GM19395 (cell line): ENCODE measurements around the gene ZFAND3.

Experiments
- ATAC-seq: cut with Tn5 transposase; IDR thresholded peaks from one replicate; pipeline ENCODE4 v1.9.1; 2021; ENCODE audit warnings: mild to moderate bottlenecking, moderate library complexity; ENCODE audit not compliant: unreplicated experiment

ZFAND3 gene

DNA sequence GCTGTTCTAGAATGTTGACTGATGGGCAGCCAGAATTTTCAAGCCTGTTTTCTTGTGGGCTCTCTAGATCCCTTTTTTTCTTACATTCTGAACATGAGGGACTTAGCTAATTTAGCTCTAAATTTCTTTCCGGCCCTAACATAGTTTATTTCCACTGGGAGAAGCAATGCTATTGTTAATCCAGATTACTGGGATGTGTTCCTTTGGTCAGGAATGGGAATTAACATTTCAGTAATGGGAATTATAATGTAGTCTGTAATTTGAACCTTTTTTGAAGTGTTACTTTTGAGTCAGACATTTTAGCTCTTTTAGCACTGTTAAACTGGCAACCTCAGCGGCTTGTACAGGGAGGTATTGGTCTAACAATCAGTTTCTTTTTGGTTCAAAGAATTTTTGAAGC, 7.5 kb downstream of the ZFAND3 start:
- no peak for ATAC-seq

- no peak for ATAC-seq
These were observed 8.2 kb downstream of the ZFAND3 start for GRCh38 chr6:37827603-37828265.

GRCh38 chr6:37830225-37830624, 10.7 kb downstream of the ZFAND3 start:
- ATAC-seq, result no peak

- ATAC-seq, result no peak
These were observed 11.9 kb downstream of the ZFAND3 start for GRCh38 chr6:37831457-37831856.

- no peak for ATAC-seq
These were observed 16.4 kb downstream of the ZFAND3 start for GRCh38 chr6:37835923-37836322.

DNA sequence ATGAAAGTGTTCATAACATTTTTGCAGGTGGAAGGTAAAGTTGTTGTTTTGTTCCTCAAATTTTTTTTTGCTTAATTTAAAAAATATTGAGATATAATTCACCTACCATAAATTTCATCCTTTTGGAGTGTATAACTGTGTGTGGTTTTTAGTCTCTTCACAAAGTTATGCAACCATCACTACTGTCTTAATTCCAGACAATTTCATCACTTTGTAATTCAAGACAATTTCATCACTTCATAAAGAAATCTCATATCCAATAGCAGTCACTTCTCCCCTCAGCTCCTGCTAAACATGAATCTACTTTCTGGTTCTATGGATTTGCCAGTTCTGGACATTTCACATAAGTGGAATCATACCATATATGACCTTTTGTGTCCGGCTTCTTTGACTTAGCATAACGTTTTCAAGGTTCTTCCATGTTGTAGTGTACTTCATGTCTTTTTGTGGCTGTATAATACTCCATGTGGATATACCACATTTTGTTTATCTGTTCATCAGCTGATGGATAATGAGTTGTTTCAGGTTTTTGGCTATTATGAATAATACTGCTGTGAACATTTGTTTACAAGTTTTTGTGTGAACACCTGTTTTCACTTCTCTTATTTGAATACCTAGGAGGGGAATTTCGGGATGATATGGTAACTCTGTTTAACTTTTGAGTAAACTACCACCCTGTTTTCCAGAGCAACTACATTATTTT, 18.8 kb downstream of the ZFAND3 start:
- ATAC-seq, result no peak

- no peak for ATAC-seq
These were observed 20.8 kb downstream of the ZFAND3 start for GRCh38 chr6:37840143-37840939.

DNA sequence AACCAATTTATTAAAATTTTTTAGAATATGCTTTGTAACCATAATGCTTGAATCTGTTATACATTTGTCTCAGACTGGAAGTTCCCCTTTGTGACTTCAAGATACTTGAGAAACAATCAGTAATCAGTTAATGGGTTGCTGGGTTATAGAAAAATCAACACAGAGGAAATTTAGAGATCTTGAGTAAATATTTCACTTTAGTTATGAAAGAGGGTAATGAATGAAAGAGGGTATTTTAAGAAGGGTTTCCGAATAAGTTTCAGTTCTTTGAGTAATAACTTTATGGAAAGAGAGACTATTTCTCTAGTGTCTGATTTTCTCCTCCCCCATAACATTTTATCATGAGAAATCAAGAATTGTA, 21.4 kb downstream of the ZFAND3 start:
- ATAC-seq, result no peak

- ATAC-seq, result no peak
These were observed 25.7 kb downstream of the ZFAND3 start for GRCh38 chr6:37845026-37845911.

DNA sequence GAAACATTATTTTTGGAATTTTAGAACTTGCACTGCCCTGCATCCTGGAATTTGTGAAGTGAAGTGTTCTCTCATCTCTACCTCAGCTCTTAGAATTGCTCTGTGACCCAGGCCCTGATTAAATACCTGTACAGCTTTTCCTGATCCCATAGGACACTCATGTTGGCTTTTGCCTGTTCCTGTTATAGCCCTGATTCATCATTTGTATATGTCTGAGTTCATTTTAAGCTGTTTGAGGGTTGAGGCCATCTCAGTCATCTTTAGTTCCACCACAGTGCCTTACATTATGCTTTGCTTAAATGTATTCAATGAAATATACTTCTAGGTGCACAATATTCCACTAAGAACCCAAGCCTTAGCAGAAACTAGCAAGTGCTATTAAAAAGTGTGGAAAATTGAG, 26.4 kb downstream of the ZFAND3 start:
- ATAC-seq, result no peak

DNA sequence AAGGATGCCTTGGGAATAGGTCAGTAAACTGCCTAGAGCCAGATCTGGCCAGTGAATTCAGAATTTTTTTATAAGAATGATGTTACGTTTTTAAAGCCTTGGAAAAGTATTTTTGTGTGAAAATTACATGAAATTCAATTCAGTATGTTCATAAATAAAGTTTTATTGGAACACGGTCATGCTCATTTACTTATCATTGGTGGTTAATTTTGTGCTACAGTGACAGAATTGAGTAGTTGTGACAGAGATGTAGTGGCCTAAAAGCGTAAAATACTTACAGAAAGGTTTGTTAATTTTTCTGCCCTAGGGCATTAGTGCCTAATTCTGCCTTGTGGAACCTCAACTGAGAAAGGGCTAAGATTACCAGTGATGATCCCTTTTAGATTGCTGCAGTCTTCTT, 28.2 kb downstream of the ZFAND3 start:
- no peak for ATAC-seq

- ATAC-seq, result no peak
These were observed 28.8 kb downstream of the ZFAND3 start for GRCh38 chr6:37848371-37848770.

- ATAC-seq, result no peak
These were observed 30.7 kb downstream of the ZFAND3 start for GRCh38 chr6:37850260-37850659.

DNA sequence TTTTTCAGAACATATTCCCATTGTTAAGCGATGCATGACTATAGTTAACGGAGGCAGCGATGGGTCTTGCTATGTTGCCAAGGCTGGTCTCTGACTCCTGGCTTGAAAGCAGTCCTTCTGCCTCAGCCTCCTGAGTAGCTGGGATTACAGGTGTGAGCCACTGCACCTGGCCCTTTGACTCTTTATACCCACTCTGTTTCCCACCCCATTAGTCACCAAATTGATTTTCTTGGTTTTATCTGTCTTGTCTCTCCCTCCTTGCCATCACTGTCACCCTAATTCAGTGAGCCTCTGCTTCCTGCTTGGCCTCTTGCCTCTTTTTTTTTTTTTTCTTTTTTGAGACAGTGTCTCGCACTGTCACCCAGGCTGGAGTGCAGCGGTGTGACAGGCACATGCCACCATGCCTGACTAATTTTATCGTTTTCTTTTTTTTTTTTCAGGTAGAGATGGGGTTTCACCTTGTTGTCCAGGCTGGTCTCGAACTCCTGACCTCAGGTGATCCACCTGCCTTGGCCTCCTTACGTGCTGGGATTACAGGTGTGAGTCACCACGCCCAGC, 31.3 kb downstream of the ZFAND3 start:
- ATAC-seq, result no peak

DNA sequence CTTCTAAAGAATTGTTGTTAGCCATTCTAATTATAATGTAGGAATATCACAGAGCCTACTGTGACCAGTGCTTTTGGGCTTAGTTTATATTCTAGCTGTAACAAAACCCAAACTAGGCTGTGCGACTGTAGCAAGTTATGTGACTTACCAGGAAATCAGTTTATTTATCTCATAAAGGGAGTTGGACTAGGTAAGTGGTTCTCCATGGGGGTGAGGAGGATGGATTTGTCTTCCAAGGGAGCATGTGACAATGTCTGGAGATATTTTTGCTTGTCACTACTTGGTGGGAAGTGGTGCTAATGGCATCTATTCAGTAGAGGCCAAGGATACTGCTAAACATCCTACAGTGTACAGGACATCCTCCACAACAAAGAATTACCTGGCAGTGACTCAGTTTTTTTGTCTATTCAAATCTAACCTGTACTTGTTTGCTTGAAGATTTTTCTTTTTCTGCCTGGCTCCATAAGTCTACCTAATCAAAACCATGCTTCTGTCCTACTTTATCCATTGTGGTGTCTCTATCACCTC, 32.5 kb downstream of the ZFAND3 start:
- ATAC-seq, result no peak

DNA sequence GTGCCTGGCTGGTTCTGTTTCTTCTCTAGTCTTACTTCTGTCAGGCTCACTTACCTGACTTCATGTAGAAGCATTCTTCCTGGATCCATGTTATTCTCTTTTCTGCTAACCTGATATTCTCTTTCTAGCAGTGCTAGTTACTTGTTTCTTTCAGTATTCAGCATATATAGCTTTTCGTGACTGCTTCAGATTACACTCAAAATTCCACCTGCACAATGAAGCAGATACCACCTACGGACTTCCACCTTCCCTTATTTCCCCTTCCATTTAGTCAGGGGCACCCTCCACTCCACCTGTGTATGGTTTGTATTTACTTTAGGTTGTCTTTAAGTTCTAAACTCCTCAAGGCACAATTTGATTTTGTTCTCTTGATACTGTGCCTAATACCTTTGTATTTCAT, 36.8 kb downstream of the ZFAND3 start:
- ATAC-seq, result no peak

DNA sequence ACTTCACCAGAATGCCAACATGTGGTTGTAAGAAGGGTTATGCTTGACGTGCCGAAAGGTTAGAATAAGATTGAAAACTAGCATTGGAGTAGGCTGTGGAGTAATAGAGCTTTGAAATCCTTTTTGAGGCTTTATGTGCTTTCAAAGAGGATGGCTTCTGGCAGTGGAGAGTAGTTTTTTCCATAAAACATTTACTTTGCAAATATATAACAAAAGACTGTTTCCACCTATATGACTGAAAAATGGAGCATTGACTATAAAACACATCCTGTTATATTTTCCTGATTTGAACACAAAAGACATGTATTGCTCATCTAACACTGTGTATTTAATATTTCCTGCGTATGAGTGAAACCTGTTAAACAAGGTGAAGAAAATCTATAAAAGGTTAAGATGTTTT, 38.8 kb downstream of the ZFAND3 start:
- no peak for ATAC-seq

- no peak for ATAC-seq
These were observed 40.8 kb downstream of the ZFAND3 start for GRCh38 chr6:37860226-37860839.

GRCh38 chr6:37861452-37861851, 41.9 kb downstream of the ZFAND3 start:
- no peak for ATAC-seq

DNA sequence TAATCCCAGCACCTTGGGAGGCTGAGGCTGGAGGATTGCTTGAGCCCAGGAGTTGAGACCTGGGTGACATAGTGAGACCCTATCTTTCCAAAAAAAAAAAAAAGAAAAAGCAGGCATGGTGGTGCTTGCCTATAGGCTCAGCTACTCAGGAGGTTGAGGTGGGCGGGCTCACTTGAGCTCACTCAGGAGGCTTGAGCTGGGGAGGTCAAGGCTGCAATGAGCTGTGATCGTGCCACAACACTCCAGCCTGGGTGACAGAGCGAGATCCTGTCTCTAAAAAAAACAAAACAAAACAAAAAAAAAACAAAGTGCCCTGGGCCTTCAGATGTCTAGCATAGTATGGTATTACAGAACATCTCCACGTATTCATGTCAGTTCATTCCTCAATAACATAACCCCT, 42.9 kb downstream of the ZFAND3 start:
- no peak for ATAC-seq
